Right lobe of liver (tissue), 4 donors: Measurements from ENCODE around the gene SMIM44.

Experiments
- POLR2A ChIP-seq: fragments of 450-650 bp; IDR thresholded peaks from one replicate; pipeline ENCODE4 v1.6.1; 2017; ENCODE audit warnings: antibody characterized with exemption, mild to moderate bottlenecking
- TF ChIP-seq, protein P1 (sequence below), 4 donors: fragments of 200-600 bp in 3 of 4; fragments of 450-650 bp in 1 of 4; IDR thresholded peaks; one replicate each; pipeline versions ENCODE4 v1.5.1 to v1.8.0; 2016 to 2022; ENCODE audit warnings: antibody characterized with exemption in 4 of 4, mild to moderate bottlenecking in 2 of 4
- donor health status: DM: no; HTN: no; CAD: no.
- donor health status: DM: no; HTN: no; CAD: no.
- donor health status: DM: no; HTN: yes; CAD: no.

- TF ChIP-seq POLR2A, result no peak
- TF ChIP-seq, protein P1, sequence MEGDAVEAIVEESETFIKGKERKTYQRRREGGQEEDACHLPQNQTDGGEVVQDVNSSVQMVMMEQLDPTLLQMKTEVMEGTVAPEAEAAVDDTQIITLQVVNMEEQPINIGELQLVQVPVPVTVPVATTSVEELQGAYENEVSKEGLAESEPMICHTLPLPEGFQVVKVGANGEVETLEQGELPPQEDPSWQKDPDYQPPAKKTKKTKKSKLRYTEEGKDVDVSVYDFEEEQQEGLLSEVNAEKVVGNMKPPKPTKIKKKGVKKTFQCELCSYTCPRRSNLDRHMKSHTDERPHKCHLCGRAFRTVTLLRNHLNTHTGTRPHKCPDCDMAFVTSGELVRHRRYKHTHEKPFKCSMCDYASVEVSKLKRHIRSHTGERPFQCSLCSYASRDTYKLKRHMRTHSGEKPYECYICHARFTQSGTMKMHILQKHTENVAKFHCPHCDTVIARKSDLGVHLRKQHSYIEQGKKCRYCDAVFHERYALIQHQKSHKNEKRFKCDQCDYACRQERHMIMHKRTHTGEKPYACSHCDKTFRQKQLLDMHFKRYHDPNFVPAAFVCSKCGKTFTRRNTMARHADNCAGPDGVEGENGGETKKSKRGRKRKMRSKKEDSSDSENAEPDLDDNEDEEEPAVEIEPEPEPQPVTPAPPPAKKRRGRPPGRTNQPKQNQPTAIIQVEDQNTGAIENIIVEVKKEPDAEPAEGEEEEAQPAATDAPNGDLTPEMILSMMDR (IDR thresholded peaks at IDR 0.05), result no peak
Observed at GRCh38 chr19:3496392-3497273, 13.4 kb upstream of the SMIM44 start.
